Head of caudate nucleus (tissue), 42 donors: ENCODE measurements around the gene MAGEA9.
"Not testable (repeated sequence)": the region's sequence is repeated elsewhere in the genome, so short reads cannot be mapped to it uniquely, and the experiment has no call there.

Experiments used
- DNase-seq, 42 donors: peaks; one replicate each; pipeline versions ENCODE4 v3.0.0 to v3.0.0-alpha.2; 2020 to 2021; ENCODE audit warnings: mixed read lengths in 7 of 42
- intact Hi-C: fragments of 100-400 bp; cut with DNase I; formaldehyde crosslinking; loops from one replicate; pipeline ENCODE4 v1.15.0; 2022

Gene MAGEA9

GRCh38 chrX:149781727-149782126 is at the start of gene MAGEA9:
Gene MAGEA9 (plus strand): TSS chrX:149781930. CDS start chrX:149786211, 4,281 bp downstream.
- DNase-seq, intact Hi-C loops: not testable (repeated sequence)

- intact Hi-C loops, DNase-seq: not testable (repeated sequence)
Measured at GRCh38 chrX:149742269-149742668, 39.5 kb upstream of the MAGEA9 start.

GRCh38 chrX:149746390-149747007 is 35.2 kb upstream of the MAGEA9 start:
- DNase-seq, intact Hi-C loops: not testable (repeated sequence)

GRCh38 chrX:149757206-149758067 is 24.3 kb upstream of the MAGEA9 start:
- intact Hi-C loops, result no loop called here
- no peak for DNase-seq

- intact Hi-C loops, result no loop called here
- peak in 1 of 42 donors; percentile 23 for DNase-seq
Measured at GRCh38 chrX:149758068-149758714, 23.5 kb upstream of the MAGEA9 start.

- peak in 2 of 42 donors; percentile 4 to 33 for DNase-seq
- intact Hi-C loops, result not testable (repeated sequence)
Measured at GRCh38 chrX:149758715-149759078, 23.0 kb upstream of the MAGEA9 start.

- DNase-seq, result peak in 1 of 42 donors; percentile 6
- intact Hi-C loops, result no loop called here
Measured at GRCh38 chrX:149759824-149760223, 21.9 kb upstream of the MAGEA9 start.

- intact Hi-C loops, result no loop called here
- DNase-seq, result no peak
Measured at GRCh38 chrX:149760965-149761364, 20.8 kb upstream of the MAGEA9 start.

GRCh38 chrX:149761858-149762674 is 19.7 kb upstream of the MAGEA9 start:
- DNase-seq, intact Hi-C loops: not testable (repeated sequence)

- intact Hi-C loops, result no loop called here
- DNase-seq, result peak in 1 of 42 donors; percentile 4
Measured at GRCh38 chrX:149762696-149763614, 18.8 kb upstream of the MAGEA9 start.

GRCh38 chrX:149770344-149770743 is 11.4 kb upstream of the MAGEA9 start:
- DNase-seq, intact Hi-C loops: not testable (repeated sequence)

- intact Hi-C loops, DNase-seq: not testable (repeated sequence)
Measured at GRCh38 chrX:149773026-149773425, 8.7 kb upstream of the MAGEA9 start.

GRCh38 chrX:149773768-149774167 is 8.0 kb upstream of the MAGEA9 start, which contains the start of gene HSFX1:
Gene HSFX1 (plus strand): TSS chrX:149774068. CDS start chrX:149774682, 614 bp downstream.
- DNase-seq, intact Hi-C loops: not testable (repeated sequence)

GRCh38 chrX:149777999-149778398 is 3.7 kb upstream of the MAGEA9 start:
- intact Hi-C loops, DNase-seq: not testable (repeated sequence)

- DNase-seq, intact Hi-C loops: not testable (repeated sequence)
Measured at GRCh38 chrX:149795531-149795930, 13.8 kb downstream of the MAGEA9 start.

GRCh38 chrX:149799095-149799714 is 17.5 kb downstream of the MAGEA9 start:
- intact Hi-C loops, result no loop called here
- no peak for DNase-seq

GRCh38 chrX:149799938-149800337 is 18.2 kb downstream of the MAGEA9 start:
- no peak for DNase-seq
- intact Hi-C loops, result no loop called here
